22Rv1 (cell line): Measurements from ENCODE around the gene FBXL4.

Experiments
- H3K27ac ChIP-seq: fragments of 450-650 bp; 2 replicates; pipeline ENCODE4 v1.5.1; 2017
- CTCF ChIP-seq: fragments of 450-650 bp; IDR thresholded peaks from 2 replicates; pipeline ENCODE4 v1.5.1; 2017; ENCODE audit warnings: mild to moderate bottlenecking
- ZFX ChIP-seq: fragments of 450-650 bp; IDR thresholded peaks from 2 replicates; pipeline ENCODE4 v1.6.1; 2017; ENCODE audit warnings: antibody characterized with exemption, borderline replicate concordance

The FBXL4 gene

GRCh38 chr6:98830146-98830545 is 117.6 kb downstream of the FBXL4 start:
- H3K27ac ChIP-seq: no peak overlapping the region
- no peak for TF ChIP-seq CTCF
- TF ChIP-seq ZFX: no peak

- no peak overlapping the region for H3K27ac ChIP-seq
- TF ChIP-seq ZFX (no peak), CTCF (no peak)
Measured at GRCh38 chr6:98828941-98829411, 118.8 kb downstream of the FBXL4 start.

- no peak overlapping the region for H3K27ac ChIP-seq
- no peak for TF ChIP-seq ZFX
- TF ChIP-seq CTCF: no peak
Measured at GRCh38 chr6:98828211-98828788, 119.4 kb downstream of the FBXL4 start.

GRCh38 chr6:98827295-98828159 is 120.2 kb downstream of the FBXL4 start:
- TF ChIP-seq CTCF (no peak), ZFX (no peak)
- H3K27ac ChIP-seq: no peak overlapping the region

GRCh38 chr6:98825600-98826230 is 122.0 kb downstream of the FBXL4 start:
- H3K27ac ChIP-seq: no peak overlapping the region

DNA sequence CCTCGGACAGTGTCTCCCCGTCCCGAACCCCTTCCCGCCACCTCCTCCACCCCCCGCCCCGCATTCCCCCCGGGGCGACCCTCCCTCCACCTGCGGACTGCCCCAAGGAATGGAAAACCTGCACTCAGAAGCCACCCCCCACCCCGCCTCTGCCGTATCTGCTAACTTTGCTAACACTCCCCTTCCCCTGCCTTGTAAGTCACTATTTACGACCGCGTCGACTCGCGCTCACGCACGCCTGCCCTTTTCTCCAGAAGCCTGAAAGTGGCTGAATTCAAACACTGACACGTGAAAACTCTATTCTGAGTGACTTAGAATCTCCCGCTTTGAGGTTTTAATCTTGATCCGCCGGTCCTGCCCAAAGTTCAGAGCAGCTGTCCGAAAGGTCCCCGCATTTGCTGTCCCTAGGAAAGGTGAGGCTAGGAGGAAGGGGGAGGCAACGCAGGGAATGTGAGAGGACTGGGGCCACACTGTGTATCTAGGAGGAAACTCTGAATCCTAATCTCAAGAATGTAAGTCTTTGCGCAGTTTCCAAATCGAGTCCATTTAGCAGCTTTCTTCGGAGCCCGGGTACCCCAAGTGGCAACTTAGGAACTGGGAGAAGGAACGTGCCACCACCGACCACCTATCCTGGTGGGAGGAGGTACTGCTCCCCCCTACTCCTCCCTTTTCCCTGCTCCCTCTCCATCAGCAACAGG is 122.7 kb downstream of the FBXL4 start:
- TF ChIP-seq ZFX: no peak
- no peak for TF ChIP-seq CTCF
- H3K27ac ChIP-seq: no peak overlapping the region

More at GRCh38 chr6:98825600-98826230, 122.0 kb downstream of the FBXL4 start:
- TF ChIP-seq ZFX: no peak
- TF ChIP-seq CTCF: no peak
